GM21737 (cell line): ENCODE results near the gene MRPL44.

Experiments
- ATAC-seq: cut with Tn5 transposase; IDR thresholded peaks from one replicate; pipeline ENCODE4 v1.9.1; 2021; ENCODE audit warnings: mild to moderate bottlenecking, moderate library complexity; ENCODE audit not compliant: unreplicated experiment

MRPL44 gene

GRCh38 chr2:223957092-223957851 is at the start of gene MRPL44:
Gene MRPL44 (plus strand): TSS chr2:223957463. CDS start chr2:223957473, 10 bp downstream.
- ATAC-seq, result peak; percentile 93

- no peak for ATAC-seq
These were observed 48.8 kb upstream of the MRPL44 start for GRCh38 chr2:223908304-223908998.

- no peak for ATAC-seq
These were observed 48.1 kb upstream of the MRPL44 start for GRCh38 chr2:223909001-223909741.

GRCh38 chr2:223914324-223914723 is 42.9 kb upstream of the MRPL44 start:
- ATAC-seq, result no peak

- ATAC-seq, result no peak
These were observed 42.2 kb upstream of the MRPL44 start for GRCh38 chr2:223915071-223915470.

GRCh38 chr2:223916181-223916920 is 40.9 kb upstream of the MRPL44 start:
- ATAC-seq, result no peak

GRCh38 chr2:223918671-223919134 is 38.6 kb upstream of the MRPL44 start:
- ATAC-seq, result no peak

GRCh38 chr2:223920109-223920508 is 37.2 kb upstream of the MRPL44 start:
- no peak for ATAC-seq

- ATAC-seq, result no peak
These were observed 36.1 kb upstream of the MRPL44 start for GRCh38 chr2:223921204-223921603.

- no peak for ATAC-seq
These were observed 35.0 kb upstream of the MRPL44 start for GRCh38 chr2:223922308-223922707.

- ATAC-seq, result no peak
These were observed 33.3 kb upstream of the MRPL44 start for GRCh38 chr2:223923976-223924375.

- ATAC-seq, result no peak
These were observed 32.2 kb upstream of the MRPL44 start for GRCh38 chr2:223925106-223925505.

- ATAC-seq, result no peak
These were observed 28.9 kb upstream of the MRPL44 start for GRCh38 chr2:223928113-223929006.

- no peak for ATAC-seq
These were observed 27.6 kb upstream of the MRPL44 start for GRCh38 chr2:223929571-223930102.

GRCh38 chr2:223930103-223930976 is 26.9 kb upstream of the MRPL44 start:
- no peak for ATAC-seq

- ATAC-seq, result no peak
These were observed 24.2 kb upstream of the MRPL44 start for GRCh38 chr2:223932816-223933800.

- no peak for ATAC-seq
These were observed 22.4 kb upstream of the MRPL44 start for GRCh38 chr2:223934870-223935269.
